ENCODE data around the gene PPP1R13L. TPM values are rescaled to one million over a fixed set of nuclear protein-coding genes. Genes with fewer than 3 reads are reported as not detected.
"Not testable (repeated sequence)": the region's sequence is repeated elsewhere in the genome, so short reads cannot be mapped to it uniquely, and the experiment has no call there.

PPP1R13L gene
- total RNA-seq, 2 experiments from 2014 or later: 11.8 to 13.4 TPM

DNA sequence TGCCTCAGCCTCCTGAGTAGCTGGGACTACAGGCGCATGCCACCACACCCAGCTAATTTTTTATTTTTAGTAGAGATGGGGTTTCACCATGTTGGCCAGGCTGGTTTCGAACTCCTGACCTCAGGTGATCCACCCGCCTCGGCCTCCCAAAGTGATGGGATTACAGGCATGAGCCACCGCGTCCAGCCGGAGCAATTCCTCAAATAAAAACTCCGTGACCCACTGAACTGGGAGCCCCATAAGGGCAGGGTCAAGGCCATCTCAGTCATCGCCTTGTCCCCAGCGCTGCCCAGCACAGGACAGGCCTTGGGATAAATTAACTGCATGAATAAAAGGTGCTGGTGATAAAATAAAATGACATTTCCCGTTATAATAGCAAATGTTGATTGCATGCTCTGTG, 25.0 kb upstream of the PPP1R13L start:
- H3K4me3 Mint-ChIP-seq; DNase-seq; POLR2A ChIA-PET; H3K27ac Mint-ChIP-seq; H3K36me3 Mint-ChIP-seq (ENCODE audit: low read depth); H3K27me3 Mint-ChIP-seq (ENCODE audit: low read depth); H3K9me3 Mint-ChIP-seq (ENCODE audit: insufficient read depth); ATAC-seq: not testable (repeated sequence)
- peaks cover 20% of the 10 kb centered on the region for H3K4me1 Mint-ChIP-seq (ENCODE audit: low read depth)
- CTCF ChIA-PET: interaction anchor here (0.8 to 5.3 kb wide), 5 partner anchors 9 to 66 kb away, joined by 3 to 36 read pairs (median 3); partner anchors contain the start of gene PPP1R13L

DNA sequence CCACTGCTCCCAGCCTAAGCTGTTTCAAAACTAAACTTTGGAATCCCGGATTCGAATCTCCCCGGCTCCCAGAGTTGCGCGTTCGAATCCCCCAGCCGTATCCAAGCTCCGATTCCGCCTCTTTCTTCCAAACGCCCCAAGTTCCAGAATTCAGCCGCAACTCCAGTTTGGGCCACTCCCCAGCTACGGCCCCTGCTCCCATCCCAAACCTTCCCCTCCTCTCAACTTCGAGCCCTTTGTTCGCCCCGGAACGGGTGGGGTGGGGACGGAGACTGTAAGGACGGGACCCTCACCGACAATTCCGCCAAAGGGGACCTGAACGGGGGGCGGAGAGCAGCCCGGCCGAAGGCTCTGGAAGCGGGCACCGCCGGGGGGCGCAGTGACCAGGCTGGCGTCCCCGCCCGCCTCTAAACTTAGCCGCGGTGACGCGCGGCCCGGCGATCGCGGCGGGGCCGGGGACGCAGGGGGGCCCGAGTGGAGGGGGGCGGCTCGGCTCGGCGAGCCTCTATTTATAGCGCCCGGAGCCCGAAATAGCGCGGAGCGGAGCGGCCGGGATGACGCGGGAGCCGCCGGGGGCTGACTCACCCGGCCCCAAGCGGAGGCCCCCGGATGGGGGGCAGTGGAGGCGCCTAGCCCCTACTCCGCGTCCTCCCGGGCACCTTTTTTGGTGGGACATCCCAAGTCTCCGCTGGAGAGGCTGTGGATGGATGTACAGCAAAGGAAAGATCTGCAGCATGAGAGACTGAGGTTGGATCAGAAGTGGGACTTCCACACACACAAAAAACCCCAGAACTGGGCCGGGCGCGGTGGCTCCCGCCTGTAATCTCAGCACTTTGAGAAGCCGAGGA, 23.7 kb upstream of the PPP1R13L start:
- Mint-ChIP-seq H3K27me3 (ENCODE audit: low read depth) (peaks cover 9% of the 10 kb centered on the region), H3K4me1 (ENCODE audit: low read depth) (peaks cover 31% of the 10 kb centered on the region), H3K36me3 (ENCODE audit: low read depth) (no peaks in the 10 kb centered on the region), H3K27ac (no peak overlapping the region), H3K4me3 (peak overlapping the region; percentile 65), H3K9me3 (ENCODE audit: insufficient read depth) (no peaks in the 10 kb centered on the region)
- DNase-seq (no peak), ATAC-seq (peak; percentile 12)
- ChIA-PET POLR2A (interaction anchor here (1.1 kb wide), 1 partner anchor 50 kb away, joined by 7 read pairs; no protein-coding TSS in a partner anchor), CTCF (interaction anchor here (0.8 to 6.1 kb wide), 8 partner anchors 9 to 87 kb away, joined by 3 to 67 read pairs (median 4); no protein-coding TSS in a partner anchor)

DNA sequence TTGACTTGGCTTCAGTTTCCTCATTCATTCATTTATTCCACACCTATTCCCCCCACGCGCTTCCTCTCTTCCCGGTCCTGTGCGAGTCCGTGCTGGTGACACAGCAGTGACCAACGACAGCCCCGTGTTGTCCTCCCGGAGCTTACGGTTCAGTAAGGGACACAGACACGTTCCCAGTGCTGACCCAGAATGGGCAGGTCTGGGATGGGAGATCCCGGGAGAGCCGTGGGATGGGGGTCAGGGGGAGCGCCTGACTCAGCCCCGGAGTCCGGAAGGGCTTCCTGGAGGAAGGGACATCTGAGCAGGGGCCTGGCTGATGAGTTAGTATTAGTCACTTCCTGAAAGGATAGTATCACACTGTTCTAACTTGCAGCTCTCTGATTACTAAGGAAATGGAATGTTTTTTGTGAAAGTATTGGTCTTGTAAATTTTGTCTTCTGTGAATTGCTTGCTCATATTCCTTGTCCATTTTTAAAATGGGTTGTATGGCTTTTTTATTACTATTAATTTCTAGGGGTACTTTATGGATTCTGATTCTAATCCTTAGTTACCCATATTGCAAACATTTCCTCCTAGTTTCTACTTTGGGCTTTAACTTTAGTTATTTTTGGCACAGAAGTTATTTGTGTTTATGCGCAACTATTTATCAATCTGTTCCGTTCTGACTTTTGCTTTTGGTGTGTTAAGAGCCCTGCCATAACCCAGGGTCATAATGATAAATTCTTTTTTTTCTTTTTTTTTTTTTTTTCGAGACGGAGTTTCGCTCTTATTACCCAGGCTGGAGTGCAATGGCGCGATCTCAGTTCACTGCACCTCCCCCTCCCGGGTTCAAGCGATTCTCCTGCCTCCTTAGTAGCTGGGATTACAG, 19.6 kb upstream of the PPP1R13L start:
- Mint-ChIP-seq H3K27ac (peak overlapping the region; percentile 87), H3K27me3 (ENCODE audit: low read depth) (peaks cover 9% of the 10 kb centered on the region), H3K36me3 (ENCODE audit: low read depth) (peaks cover 15% of the 10 kb centered on the region), H3K9me3 (ENCODE audit: insufficient read depth) (no peaks in the 10 kb centered on the region), H3K4me3 (peak overlapping the region; percentile 84), H3K4me1 (ENCODE audit: low read depth) (peaks cover 66% of the 10 kb centered on the region)
- CTCF ChIA-PET: interaction anchor here (1.1 to 6.1 kb wide), 7 partner anchors 15 to 218 kb away, joined by 3 to 67 read pairs (median 4); partner anchors contain the start of gene PPP1R13L
- DNase-seq (peak; percentile 56), ATAC-seq (peak; percentile 29)
- POLR2A ChIA-PET: interaction anchor here (1.0 kb wide), 1 partner anchor 15 kb away, joined by 4 read pairs; no protein-coding TSS in a partner anchor

DNA sequence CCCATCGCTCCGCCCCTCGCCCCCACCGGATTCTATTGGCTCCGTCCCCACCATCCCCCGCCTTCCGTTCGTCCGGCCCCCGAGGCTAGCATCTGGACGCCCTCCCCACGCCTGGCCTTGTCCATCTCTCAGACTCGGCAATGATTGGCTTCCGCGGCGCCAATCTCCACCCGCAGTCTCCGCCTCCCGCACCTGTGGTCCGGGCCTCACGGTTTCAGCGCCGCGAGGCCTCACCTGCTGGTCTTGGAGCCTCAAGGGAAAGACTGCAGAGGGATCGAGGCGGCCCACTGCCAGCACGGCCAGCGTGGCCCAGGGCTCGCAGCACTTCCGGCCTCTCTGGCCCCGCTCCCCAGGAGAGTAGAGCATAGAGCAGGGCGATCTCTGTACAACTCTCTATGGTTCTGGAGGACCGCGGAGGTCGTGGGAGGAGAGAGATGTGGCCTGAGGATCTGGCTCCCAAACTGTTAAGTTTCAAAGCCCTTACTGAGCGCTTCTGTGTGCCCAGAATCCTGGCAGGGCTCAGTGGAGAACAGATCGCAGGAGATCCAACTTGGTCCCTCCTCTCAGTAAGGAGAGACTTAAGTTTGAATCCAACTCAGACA, 18.8 kb upstream of the PPP1R13L start, which contains the start of gene ERCC1:
Gene ERCC1 (minus strand): TSS at position 329 of the 602 bp plus-strand sequence. CDS start 543 bp downstream, outside the sequence.
- Mint-ChIP-seq H3K4me3 (peak within 1 kb of the TSS; percentile 84), H3K27me3 (ENCODE audit: low read depth) (peaks cover 4% of the 10 kb centered on the region), H3K9me3 (ENCODE audit: insufficient read depth) (no peaks in the 10 kb centered on the region), H3K36me3 (ENCODE audit: low read depth) (peaks cover 18% of the 10 kb centered on the region), H3K4me1 (ENCODE audit: low read depth) (peaks cover 72% of the 10 kb centered on the region), H3K27ac (peak within 1 kb of the TSS; percentile 87)
- ChIA-PET CTCF (interaction anchor here (0.6 to 6.1 kb wide), 7 partner anchors 16 to 219 kb away, joined by 3 to 67 read pairs (median 5); partner anchors contain the start of gene PPP1R13L), POLR2A (no interaction called here)
- ATAC-seq: peak; percentile 73
- peak; percentile 95 for DNase-seq

DNA sequence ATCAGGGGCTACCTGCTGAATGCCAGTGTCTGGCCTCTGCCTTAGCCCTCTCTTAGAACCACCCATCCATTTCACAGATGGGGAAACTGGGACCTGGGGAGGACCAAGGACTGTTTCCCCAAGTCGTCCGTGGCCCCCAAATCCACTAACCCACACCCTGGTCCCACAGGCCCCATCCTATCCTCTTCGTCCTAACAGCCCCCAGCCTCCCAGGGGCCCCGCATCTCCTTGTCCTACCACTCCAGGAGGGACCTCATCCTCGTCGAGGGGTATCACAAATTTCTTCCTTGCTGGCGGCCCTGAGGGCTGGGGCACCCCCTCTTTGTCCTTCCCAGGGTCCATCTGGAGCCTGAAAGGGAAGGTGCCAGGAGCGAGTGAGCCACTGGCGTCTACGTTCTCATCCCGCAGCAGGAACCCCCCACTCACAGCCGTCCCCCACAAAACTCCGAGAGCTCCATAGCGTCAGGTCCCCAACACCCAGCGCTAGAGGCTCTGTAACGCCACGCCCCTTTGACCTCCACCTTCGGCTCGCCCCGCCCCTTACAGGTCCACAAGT, 18.2 kb upstream of the PPP1R13L start:
- no peak for DNase-seq
- H3K4me3 Mint-ChIP-seq: peak overlapping the region; percentile 84
- no peaks in the 10 kb centered on the region for H3K27me3 Mint-ChIP-seq (ENCODE audit: low read depth)
- ChIA-PET CTCF (interaction anchor here (0.6 to 6.1 kb wide), 4 partner anchors 16 to 63 kb away, joined by 3 to 67 read pairs (median 12); partner anchors contain the start of gene PPP1R13L), POLR2A (no interaction called here)
- ATAC-seq: no peak
- peaks cover 74% of the 10 kb centered on the region for H3K4me1 Mint-ChIP-seq (ENCODE audit: low read depth)
- peaks cover 21% of the 10 kb centered on the region for H3K36me3 Mint-ChIP-seq (ENCODE audit: low read depth)
- peak overlapping the region; percentile 87 for H3K27ac Mint-ChIP-seq
- H3K9me3 Mint-ChIP-seq (ENCODE audit: insufficient read depth): no peaks in the 10 kb centered on the region

DNA sequence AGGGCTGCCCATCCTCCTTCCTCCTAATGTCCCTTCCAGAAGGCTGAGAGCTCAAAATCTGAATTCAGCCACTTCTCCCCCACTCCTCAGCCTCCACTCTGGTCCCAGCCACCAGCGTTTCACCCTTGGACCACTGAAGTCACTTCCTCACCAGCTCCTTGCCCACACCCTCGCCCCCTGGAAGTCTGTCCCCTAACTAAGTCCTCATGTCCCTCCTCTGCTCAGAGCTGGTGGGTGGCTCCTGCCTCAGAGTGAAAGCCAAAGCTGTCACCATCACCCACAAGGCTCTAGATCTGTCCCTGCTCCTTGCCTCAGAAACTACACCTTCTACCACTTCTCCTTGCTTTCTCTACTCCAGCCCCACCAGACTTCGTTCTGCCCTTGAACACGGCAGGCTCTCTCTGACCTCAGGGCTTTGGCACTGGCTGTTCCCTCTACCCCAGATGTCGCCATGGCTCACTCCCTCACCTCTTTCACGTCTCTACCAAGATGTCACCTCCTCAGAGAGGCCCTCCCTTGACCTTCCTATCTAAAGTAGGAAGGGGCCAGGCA, 17.2 kb upstream of the PPP1R13L start:
- DNase-seq (no peak), ATAC-seq (no peak)
- peaks cover 26% of the 10 kb centered on the region for H3K36me3 Mint-ChIP-seq (ENCODE audit: low read depth)
- no peaks in the 10 kb centered on the region for H3K27me3 Mint-ChIP-seq (ENCODE audit: low read depth)
- peak overlapping the region; percentile 74 for H3K27ac Mint-ChIP-seq
- H3K9me3 Mint-ChIP-seq (ENCODE audit: insufficient read depth): no peaks in the 10 kb centered on the region
- H3K4me3 Mint-ChIP-seq: peak overlapping the region; percentile 6
- ChIA-PET CTCF (interaction anchor here (1.0 to 1.2 kb wide), 3 partner anchors 18 to 64 kb away, joined by 4 to 7 read pairs (median 4); no protein-coding TSS in a partner anchor), POLR2A (no interaction called here)
- peaks cover 67% of the 10 kb centered on the region for H3K4me1 Mint-ChIP-seq (ENCODE audit: low read depth)

DNA sequence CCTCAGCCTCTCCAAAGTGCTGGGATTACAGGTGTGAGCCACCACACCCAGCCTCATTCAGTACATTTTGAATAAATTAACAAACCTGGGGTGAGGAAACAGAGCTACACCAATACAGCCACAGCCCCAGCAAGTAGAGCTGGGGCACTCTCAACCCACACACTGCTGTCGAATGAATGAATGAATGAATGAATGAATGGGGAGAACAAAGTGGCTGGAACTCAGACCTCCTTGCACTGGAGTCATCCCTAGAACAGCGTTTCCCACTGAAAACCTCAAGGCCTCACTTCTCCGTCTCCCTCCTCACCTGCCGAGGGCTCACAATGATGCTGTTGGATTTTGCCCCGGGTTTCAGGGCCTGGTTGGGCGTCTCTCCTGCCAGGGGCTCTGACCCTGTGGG, 16.0 kb upstream of the PPP1R13L start:
- ATAC-seq: no peak
- CTCF ChIA-PET: interaction anchor here (1.0 kb wide), 1 partner anchor 58 kb away, joined by 4 read pairs; no protein-coding TSS in a partner anchor
- H3K9me3 Mint-ChIP-seq (ENCODE audit: insufficient read depth): no peaks in the 10 kb centered on the region
- DNase-seq: no peak
- no peaks in the 10 kb centered on the region for H3K27me3 Mint-ChIP-seq (ENCODE audit: low read depth)
- H3K4me1 Mint-ChIP-seq (ENCODE audit: low read depth): peaks cover 65% of the 10 kb centered on the region
- H3K36me3 Mint-ChIP-seq (ENCODE audit: low read depth): peaks cover 33% of the 10 kb centered on the region
- peak overlapping the region; percentile 84 for H3K27ac Mint-ChIP-seq
- POLR2A ChIA-PET: no interaction called here
- H3K4me3 Mint-ChIP-seq: peak overlapping the region; percentile 22

DNA sequence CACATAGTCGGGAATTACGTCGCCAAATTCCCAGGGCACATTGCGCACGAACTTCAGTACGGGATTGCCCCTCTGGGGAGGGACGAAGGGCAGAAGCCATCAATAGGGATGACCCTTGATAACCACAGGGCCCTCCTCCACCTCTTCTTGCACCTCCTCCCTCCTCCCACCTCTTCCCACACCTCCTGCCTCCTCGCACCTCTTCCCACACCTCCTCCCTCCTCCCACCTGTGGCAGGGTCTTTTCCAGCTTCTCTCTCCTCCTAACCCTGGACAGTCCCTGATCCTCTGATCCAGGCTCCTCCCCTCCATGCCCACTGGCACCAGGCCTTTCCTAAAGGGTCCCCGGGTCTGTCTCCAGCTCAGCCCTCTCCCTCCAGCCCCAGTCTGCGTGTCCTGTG, 15.5 kb upstream of the PPP1R13L start:
- H3K36me3 Mint-ChIP-seq (ENCODE audit: low read depth): peaks cover 37% of the 10 kb centered on the region
- DNase-seq (no peak), ATAC-seq (no peak)
- ChIA-PET CTCF (interaction anchor here (1.0 to 1.7 kb wide), 2 partner anchors 18 to 58 kb away, joined by 4 to 6 read pairs; no protein-coding TSS in a partner anchor), POLR2A (no interaction called here)
- H3K4me1 Mint-ChIP-seq (ENCODE audit: low read depth): peaks cover 61% of the 10 kb centered on the region
- no peaks in the 10 kb centered on the region for H3K27me3 Mint-ChIP-seq (ENCODE audit: low read depth)
- H3K4me3 Mint-ChIP-seq: peak overlapping the region; percentile 22
- H3K27ac Mint-ChIP-seq: peak overlapping the region; percentile 84
- no peaks in the 10 kb centered on the region for H3K9me3 Mint-ChIP-seq (ENCODE audit: insufficient read depth)

DNA sequence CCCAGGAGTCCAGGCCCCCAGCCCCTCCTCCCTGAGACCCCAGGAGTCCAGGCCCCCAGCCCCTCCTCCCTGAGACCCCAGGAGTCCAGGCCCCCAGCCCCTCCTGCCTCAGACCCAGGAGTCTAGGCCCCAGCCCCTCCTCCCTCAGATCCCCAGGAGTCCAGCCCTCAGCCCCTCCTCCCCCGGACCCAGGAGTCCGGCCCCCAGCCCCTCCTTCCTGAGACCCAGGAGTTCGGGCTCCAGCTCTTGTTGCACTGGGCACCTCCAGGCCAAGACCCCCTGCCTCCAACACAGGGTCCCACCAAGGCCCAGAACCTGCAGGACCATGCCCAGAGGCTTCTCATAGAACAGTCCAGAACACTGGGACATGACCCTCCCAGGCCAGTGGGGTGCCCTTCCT, 15.0 kb upstream of the PPP1R13L start:
- CTCF ChIA-PET: interaction anchor here (1.7 kb wide), 1 partner anchor 17 kb away, joined by 6 read pairs; no protein-coding TSS in a partner anchor
- Mint-ChIP-seq H3K4me1 (ENCODE audit: low read depth) (peaks cover 61% of the 10 kb centered on the region), H3K36me3 (ENCODE audit: low read depth) (peaks cover 37% of the 10 kb centered on the region), H3K4me3 (no peak overlapping the region), H3K9me3 (ENCODE audit: insufficient read depth) (no peaks in the 10 kb centered on the region), H3K27ac (peak overlapping the region; percentile 88), H3K27me3 (ENCODE audit: low read depth) (no peaks in the 10 kb centered on the region)
- ATAC-seq (no peak), DNase-seq (no peak)
- POLR2A ChIA-PET: no interaction called here

DNA sequence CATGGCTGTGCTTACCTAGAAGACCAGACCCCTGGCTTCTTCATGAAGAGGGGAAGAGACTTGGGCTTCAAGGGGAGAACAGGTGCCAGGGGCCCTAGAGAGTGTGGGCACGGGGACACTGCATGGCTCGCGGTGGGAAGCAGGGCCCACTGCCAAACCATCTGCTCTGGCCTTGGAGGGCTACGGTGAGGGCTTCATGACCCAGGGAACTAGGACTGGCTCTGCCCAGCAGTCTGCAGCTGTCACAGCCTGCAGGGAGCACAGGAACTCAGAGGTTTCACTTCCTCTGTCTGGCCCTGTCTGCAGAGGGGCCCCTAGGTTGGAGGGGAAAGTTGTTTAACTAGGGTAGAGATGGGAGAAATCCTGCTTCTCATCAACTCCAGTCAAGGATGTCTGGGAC, 14.5 kb upstream of the PPP1R13L start:
- Mint-ChIP-seq H3K9me3 (ENCODE audit: insufficient read depth) (no peaks in the 10 kb centered on the region), H3K36me3 (ENCODE audit: low read depth) (peaks cover 41% of the 10 kb centered on the region), H3K4me1 (ENCODE audit: low read depth) (peaks cover 57% of the 10 kb centered on the region), H3K27ac (peak overlapping the region; percentile 88), H3K27me3 (ENCODE audit: low read depth) (no peaks in the 10 kb centered on the region), H3K4me3 (peak overlapping the region; percentile 62)
- CTCF ChIA-PET: interaction anchor here (1.7 to 2.6 kb wide), 2 partner anchors 17 to 20 kb away, joined by 6 to 7 read pairs; no protein-coding TSS in a partner anchor
- POLR2A ChIA-PET: interaction anchor here (1.1 kb wide), 1 partner anchor 14 kb away, joined by 3 read pairs; no protein-coding TSS in a partner anchor
- ATAC-seq (peak; percentile 48), DNase-seq (peak; percentile 56)
